Left ventricle myocardium inferior (tissue), 1 donor: ENCODE measurements around the gene ZNF581. TPM values are rescaled to one million over a fixed set of nuclear protein-coding genes. Genes with fewer than 3 reads are reported as not detected.

Experiments used
- DNase-seq: peaks from one replicate; pipeline ENCODE4 v3.0.0-alpha.2; 2020
- H3K27ac ChIP-seq: fragments of 200-600 bp; replicated peaks from 2 replicates; pipeline ENCODE4 v1.8.0; 2021
- H3K27me3 ChIP-seq: fragments of 200-600 bp; 2 replicates; pipeline ENCODE4 v1.8.0; 2021; ENCODE audit warnings: low read depth
- H3K36me3 ChIP-seq: fragments of 200-600 bp; 2 replicates; pipeline ENCODE4 v1.8.0; 2021
- H3K4me1 ChIP-seq: fragments of 200-600 bp; 2 replicates; pipeline ENCODE4 v1.8.0; 2021
- H3K4me3 ChIP-seq: fragments of 200-600 bp; 2 replicates; pipeline ENCODE4 v1.8.0; 2021; ENCODE audit warnings: mild to moderate bottlenecking, moderate library complexity
- H3K9me3 ChIP-seq: fragments of 200-600 bp; replicated peaks from 2 replicates; pipeline ENCODE4 v1.8.0; 2021
- intact Hi-C: fragments of 100-400 bp; cut with micrococcal nuclease; formaldehyde crosslinking; loops from one replicate; pipeline ENCODE4 v1.11.0; 2022
- total RNA-seq: library from RNA; stranded (reverse); fragmentation: NEBNext Ultra II Directional; extraction: Animal tissue kit (Norgen Biotek cat#: 25700); gene quantifications from one replicate; pipeline ENCODE4 v1.2.1, GENCODE V29; 2021
- TF ChIP-seq, protein P1 (sequence below): fragments of 200-600 bp; IDR thresholded peaks from 2 replicates; pipeline ENCODE4 v1.8.0; 2021; ENCODE audit warnings: antibody characterized with exemption, mild to moderate bottlenecking, borderline replicate concordance
- donor health status: DM: no; HTN: yes; CAD: no; lungs with severe emphysema.

Gene ZNF581
- total RNA-seq, 1 donor from 2014 or later: 7.1 TPM

DNA sequence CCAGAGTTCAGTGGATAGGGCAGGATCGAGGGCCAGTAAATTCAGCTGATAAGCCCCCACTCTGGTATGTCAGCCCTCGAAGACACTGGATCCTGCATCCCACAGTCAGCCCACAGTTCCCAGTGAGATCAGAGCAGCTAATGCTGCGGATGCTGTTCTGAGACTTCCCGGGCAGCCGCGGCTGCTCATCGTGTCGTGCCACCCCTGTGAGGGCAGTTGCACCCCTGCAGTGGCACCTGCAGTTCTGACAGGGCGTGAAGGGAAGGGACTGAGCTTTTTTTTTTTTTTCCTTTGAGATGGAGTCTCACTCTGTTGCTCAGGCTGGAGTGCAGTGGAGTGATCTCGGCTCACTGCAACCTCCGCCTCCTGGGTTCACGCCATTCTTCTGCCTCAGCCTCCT lies 24.1 kb downstream of the ZNF581 start:
- Histone ChIP-seq H3K36me3 (peaks cover 84% of the 10 kb centered on the region), H3K9me3 (no peaks in the 10 kb centered on the region), H3K27ac (no peak overlapping the region), H3K4me3 (no peak overlapping the region), H3K27me3 (no peaks in the 10 kb centered on the region), H3K4me1 (peaks cover 37% of the 10 kb centered on the region)
- DNase-seq: no peak
- TF ChIP-seq, protein P1, sequence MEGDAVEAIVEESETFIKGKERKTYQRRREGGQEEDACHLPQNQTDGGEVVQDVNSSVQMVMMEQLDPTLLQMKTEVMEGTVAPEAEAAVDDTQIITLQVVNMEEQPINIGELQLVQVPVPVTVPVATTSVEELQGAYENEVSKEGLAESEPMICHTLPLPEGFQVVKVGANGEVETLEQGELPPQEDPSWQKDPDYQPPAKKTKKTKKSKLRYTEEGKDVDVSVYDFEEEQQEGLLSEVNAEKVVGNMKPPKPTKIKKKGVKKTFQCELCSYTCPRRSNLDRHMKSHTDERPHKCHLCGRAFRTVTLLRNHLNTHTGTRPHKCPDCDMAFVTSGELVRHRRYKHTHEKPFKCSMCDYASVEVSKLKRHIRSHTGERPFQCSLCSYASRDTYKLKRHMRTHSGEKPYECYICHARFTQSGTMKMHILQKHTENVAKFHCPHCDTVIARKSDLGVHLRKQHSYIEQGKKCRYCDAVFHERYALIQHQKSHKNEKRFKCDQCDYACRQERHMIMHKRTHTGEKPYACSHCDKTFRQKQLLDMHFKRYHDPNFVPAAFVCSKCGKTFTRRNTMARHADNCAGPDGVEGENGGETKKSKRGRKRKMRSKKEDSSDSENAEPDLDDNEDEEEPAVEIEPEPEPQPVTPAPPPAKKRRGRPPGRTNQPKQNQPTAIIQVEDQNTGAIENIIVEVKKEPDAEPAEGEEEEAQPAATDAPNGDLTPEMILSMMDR: no peak
- intact Hi-C loops: no loop called here

DNA sequence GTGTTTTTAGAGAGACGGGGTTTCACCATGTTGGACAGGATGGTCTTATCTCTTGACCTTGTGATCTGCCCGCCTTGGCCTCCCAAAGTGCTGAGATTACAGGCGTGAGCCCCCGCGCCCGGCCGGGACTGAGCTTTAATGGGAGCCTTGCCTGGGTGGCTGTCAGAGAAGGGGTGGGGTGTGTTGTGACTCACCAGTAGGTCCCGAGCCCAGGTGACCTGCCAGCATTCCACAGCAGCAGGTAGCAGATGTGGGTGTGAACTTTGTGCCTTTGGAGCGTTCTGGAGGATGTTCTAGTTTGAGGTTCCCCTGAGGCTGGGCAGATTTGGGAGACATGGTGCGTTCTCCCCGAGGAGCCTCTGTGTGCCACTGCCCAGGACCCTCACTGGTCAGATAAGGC lies 24.5 kb downstream of the ZNF581 start:
- intact Hi-C loops: no loop called here
- no peak for DNase-seq
- TF ChIP-seq, protein P1: no peak
- no peaks in the 10 kb centered on the region for H3K27me3 ChIP-seq
- no peak overlapping the region for H3K27ac ChIP-seq
- no peak overlapping the region for H3K4me3 ChIP-seq
- peaks cover 38% of the 10 kb centered on the region for H3K4me1 ChIP-seq
- H3K36me3 ChIP-seq: peaks cover 82% of the 10 kb centered on the region
- H3K9me3 ChIP-seq: no peaks in the 10 kb centered on the region

DNA sequence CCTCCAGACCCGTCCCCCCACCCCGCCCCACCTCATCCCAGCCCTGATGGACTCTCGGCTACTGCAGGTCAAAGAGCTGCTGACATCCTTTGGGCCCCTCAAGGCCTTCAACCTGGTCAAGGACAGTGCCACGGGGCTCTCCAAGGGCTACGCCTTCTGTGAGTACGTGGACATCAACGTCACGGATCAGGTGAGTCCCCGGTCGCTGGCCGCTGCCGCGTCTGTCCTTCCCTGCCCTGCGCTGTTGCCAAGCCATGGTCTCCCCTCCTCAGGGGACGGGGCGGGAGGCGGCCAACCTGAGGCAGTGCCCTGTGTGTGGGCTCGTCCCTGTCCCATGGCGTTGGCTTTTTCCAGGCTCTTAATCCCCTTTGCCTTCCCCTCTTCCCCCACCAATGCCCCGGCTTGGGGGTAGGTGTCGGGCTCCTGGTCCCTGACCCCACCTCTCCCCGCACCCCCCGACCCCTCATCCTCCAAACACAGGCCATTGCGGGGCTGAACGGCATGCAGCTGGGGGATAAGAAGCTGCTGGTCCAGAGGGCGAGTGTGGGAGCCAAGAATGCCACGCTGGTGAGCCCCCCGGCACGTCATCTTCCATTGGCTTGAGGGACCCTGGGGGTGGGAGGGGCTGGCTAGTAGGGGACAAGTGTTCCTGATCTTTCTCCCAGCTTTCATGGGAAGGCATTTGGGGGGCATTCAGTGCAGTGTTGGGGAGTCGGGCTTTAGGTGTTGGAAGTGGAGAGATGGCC lies 25.3 kb downstream of the ZNF581 start:
- H3K27me3 ChIP-seq: no peaks in the 10 kb centered on the region
- DNase-seq: no peak
- peaks cover 80% of the 10 kb centered on the region for H3K36me3 ChIP-seq
- no peak overlapping the region for H3K27ac ChIP-seq
- H3K9me3 ChIP-seq: no peaks in the 10 kb centered on the region
- TF ChIP-seq, protein P1: no peak
- no peak overlapping the region for H3K4me3 ChIP-seq
- H3K4me1 ChIP-seq: peaks cover 47% of the 10 kb centered on the region
- intact Hi-C loops: no loop called here

DNA sequence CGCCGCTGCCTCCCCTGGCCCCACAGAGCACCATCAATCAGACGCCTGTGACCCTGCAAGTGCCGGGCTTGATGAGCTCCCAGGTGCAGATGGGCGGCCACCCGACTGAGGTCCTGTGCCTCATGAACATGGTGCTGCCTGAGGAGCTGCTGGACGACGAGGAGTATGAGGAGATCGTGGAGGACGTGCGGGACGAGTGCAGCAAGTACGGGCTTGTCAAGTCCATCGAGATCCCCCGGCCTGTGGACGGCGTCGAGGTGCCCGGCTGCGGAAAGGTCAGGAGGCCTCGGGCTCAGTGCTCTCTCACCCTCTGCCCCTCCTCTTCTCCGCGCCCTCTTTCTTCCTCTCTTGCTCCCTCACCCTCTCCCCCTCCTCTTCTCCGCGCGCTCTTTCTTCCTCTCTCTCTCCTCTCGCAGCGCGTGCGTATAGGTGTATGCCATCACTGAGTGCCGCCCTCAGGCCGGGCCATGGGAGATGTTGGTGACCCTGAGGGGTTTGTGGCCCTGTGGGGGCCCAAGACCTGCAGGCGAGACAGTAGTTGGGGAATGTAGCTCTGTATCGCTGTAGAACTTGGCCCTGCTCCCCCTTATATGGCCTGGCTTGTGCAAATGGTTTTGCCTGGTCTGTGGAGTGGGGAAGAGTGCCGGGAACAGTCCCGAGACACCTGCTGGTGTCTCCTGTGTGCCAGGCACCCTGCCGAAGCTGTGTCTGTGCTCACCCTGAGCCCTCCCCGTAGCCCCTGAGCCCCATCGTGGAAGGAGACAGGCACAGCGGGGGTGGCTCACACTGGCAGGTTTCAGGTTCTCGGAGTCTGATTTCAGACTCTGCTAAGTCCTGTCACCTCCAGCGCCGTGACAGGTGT lies 26.2 kb downstream of the ZNF581 start:
- Histone ChIP-seq H3K4me1 (peaks cover 55% of the 10 kb centered on the region), H3K27ac (no peak overlapping the region), H3K27me3 (no peaks in the 10 kb centered on the region), H3K9me3 (no peaks in the 10 kb centered on the region), H3K36me3 (peaks cover 71% of the 10 kb centered on the region), H3K4me3 (no peak overlapping the region)
- DNase-seq: no peak
- intact Hi-C loops: no loop called here
- TF ChIP-seq, protein P1: no peak

DNA sequence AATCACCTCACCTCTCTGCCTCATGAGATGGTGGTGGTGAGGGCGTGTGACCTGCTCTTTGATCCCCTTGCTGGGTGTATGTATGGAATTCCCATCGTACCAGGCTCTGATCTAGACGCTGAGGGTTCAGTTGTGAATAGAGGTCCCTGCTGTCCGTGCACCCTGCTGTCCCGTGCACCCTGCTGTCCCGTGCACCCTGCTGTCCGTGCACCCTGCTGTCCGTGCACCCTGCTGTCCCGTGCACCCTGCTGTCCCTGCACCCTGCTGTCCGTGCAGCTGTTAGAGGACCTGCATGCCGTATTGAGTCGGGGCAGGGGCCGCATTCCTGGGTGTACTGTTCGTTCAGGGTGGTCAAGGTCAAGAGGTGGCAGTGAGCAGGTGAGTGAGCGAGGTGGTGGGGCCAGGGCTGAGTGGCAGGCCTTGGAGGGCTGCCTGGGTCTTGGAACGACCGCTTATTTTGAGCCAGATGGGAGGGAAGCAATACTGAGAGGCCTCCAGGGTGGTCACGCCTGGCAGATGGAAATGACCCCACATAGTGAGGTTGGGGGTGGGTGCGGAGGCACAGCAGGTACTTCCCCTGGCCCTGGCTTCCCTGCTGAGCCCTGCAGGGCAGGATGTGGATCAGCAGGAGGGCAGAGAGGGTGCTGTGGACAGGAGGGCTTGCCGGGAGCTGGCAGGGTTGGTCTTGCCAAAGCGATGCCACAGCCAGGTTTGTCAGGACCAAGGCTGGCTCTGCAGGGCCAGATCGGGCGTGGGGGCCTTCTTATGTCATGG lies 27.0 kb downstream of the ZNF581 start:
- Histone ChIP-seq H3K36me3 (peaks cover 65% of the 10 kb centered on the region), H3K27me3 (no peaks in the 10 kb centered on the region), H3K4me3 (no peak overlapping the region), H3K27ac (no peak overlapping the region), H3K4me1 (peaks cover 61% of the 10 kb centered on the region), H3K9me3 (no peaks in the 10 kb centered on the region)
- intact Hi-C loops: no loop called here
- TF ChIP-seq, protein P1: no peak
- DNase-seq: no peak
